Measurements from ENCODE around the gene IGFL4. TPM values are rescaled to one million over a fixed set of nuclear protein-coding genes. Genes with fewer than 3 reads are reported as not detected.

The IGFL4 gene
- not detected for total RNA-seq

DNA sequence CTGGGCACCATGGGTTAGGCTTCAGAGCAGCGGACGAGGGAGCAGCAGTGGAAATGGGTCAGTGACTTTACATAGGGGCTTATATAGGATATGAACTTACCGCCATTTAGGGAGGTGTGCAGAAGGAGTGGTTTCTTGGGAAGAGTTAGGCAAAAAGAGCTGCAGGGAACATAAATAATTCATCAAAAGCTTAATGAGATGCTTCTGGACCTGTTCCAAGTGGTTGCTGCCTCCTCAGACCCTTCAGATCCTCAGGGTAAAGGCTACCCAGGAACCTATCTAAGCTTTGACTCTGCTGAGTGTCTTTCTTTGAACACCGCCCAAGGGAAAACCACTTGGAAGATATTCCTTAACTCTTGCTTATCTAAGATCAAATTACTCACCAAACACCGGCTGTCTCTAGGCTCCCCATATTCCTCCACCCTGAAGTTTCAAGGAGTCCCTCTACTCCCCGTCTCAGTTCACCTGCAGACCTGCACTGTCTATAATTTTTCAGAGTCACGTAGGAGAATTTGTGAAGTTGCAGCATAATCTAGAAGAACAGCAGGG, at the start of gene IGFL4:
IGFL4 (minus strand) TSS at position 51 of the 549 bp plus-strand sequence; CDS start at position 11, 40 bp downstream.
- Histone ChIP-seq H3K4me1 (peaks cover 0 to 20% (median 0%) of the 10 kb centered on the region in 4 donors), H3K36me3 (no peaks in the 10 kb centered on the region), H3K4me3 (no peak within 1 kb of the TSS), H3K9me3 (no peaks in the 10 kb centered on the region), H3K27ac (no peak within 1 kb of the TSS), H3K27me3 (no peaks in the 10 kb centered on the region)
- TF ChIP-seq, protein P1, sequence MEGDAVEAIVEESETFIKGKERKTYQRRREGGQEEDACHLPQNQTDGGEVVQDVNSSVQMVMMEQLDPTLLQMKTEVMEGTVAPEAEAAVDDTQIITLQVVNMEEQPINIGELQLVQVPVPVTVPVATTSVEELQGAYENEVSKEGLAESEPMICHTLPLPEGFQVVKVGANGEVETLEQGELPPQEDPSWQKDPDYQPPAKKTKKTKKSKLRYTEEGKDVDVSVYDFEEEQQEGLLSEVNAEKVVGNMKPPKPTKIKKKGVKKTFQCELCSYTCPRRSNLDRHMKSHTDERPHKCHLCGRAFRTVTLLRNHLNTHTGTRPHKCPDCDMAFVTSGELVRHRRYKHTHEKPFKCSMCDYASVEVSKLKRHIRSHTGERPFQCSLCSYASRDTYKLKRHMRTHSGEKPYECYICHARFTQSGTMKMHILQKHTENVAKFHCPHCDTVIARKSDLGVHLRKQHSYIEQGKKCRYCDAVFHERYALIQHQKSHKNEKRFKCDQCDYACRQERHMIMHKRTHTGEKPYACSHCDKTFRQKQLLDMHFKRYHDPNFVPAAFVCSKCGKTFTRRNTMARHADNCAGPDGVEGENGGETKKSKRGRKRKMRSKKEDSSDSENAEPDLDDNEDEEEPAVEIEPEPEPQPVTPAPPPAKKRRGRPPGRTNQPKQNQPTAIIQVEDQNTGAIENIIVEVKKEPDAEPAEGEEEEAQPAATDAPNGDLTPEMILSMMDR (IDR thresholded peaks at IDR 0.05), result no peak
- DNase-seq, result no peak

DNA sequence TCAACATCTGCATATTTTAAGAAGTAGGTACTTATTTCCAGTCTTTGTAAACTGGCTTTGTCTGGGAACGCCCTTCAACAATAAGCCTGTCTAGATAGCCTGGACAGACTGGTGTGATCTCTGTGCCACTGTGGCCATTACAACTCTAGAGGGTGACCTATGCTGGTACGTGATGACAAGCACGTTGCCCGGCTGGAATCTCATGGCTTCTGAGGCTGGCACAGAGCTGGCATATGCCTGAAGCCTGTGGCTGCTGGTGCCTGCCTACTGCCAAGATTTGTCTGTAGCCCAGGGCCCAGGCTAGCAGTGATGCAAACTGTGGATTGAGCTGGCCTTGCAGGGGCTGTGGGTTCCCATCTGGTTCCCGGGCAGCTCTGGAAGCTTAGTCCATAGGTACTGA, 49.6 kb upstream of the IGFL4 start:
- no peaks in the 10 kb centered on the region for H3K27me3 ChIP-seq
- no peak overlapping the region for H3K27ac ChIP-seq
- TF ChIP-seq, protein P1 (IDR thresholded peaks at IDR 0.05), result no peak
- TF ChIP-seq POLR2A (IDR thresholded peaks at IDR 0.05), result no peak

DNA sequence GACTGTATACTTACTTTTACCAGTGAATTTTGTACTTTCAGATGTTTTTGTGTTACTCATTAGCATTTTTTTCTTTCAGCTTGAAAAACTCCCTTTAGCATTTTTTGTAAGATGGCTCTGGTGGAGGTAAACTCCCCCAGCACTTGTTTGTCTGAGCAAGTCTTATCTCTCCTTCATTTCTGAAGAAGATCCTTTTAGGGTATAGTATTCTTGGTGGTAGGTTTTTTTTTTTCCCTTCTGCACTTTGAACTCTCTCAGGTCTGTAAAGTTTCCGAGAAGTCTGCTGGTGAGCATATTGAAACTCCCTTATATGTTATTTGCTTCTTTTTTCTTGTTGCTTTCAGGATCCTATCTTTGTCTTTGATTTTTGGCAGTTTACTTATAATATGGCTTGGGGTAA, 48.6 kb upstream of the IGFL4 start:
- DNase-seq, result no peak
- Histone ChIP-seq H3K4me3 (no peak overlapping the region), H3K27me3 (no peaks in the 10 kb centered on the region), H3K27ac (no peak overlapping the region), H3K4me1 (no peaks in the 10 kb centered on the region), H3K36me3 (no peaks in the 10 kb centered on the region), H3K9me3 (peaks cover 0 to 6% (median 2%) of the 10 kb centered on the region in 4 donors)
- TF ChIP-seq, protein P1 (IDR thresholded peaks at IDR 0.05), result no peak
- no peak for TF ChIP-seq POLR2A (IDR thresholded peaks at IDR 0.05)

More for the DNA sequence above, 49.6 kb upstream of the IGFL4 start:
- Histone ChIP-seq H3K9me3 (peaks cover 0 to 6% (median 2%) of the 10 kb centered on the region in 4 donors), H3K36me3 (no peaks in the 10 kb centered on the region), H3K4me1 (no peaks in the 10 kb centered on the region), H3K4me3 (no peak overlapping the region)
- DNase-seq, result no peak

DNA sequence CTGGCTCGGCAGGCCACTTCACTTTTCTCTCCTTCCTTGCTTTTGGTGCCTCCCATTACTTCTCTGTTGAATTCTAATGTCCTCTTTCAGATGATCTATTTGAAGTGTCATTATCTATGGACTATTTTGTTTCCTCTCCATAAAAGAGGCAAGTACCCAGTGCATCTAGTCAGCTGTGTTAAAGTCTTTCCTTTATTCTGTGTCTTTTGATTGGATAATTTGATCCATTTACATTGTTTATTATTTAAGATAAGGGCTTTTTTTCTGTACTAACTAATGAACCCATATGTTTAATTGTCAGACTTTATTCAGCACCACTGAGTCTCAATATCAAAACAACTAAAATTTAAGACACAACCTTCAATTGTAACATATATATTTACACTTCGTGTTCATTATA, 47.3 kb upstream of the IGFL4 start:
- Histone ChIP-seq H3K27ac (no peak overlapping the region), H3K27me3 (no peaks in the 10 kb centered on the region)

DNA sequence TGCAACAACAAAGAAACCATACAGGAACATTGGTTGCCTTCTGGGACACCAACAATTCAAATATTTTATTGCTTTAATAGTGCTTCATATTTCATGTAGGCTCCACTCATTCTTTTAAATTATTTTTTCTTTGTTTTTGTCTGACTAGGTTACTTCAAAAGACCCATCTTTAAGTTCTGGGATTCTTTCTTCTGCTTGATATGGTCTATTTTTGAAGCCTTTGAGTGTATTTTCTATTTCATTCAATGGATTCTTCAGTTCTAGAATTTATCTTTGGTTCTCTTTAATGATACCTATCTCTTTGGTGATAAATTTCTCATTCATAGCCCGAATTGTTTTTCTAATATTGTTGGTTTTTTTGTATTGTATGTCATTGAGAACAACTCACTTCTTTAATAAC, 45.1 kb upstream of the IGFL4 start:
- Histone ChIP-seq H3K4me3 (no peak overlapping the region), H3K4me1 (no peaks in the 10 kb centered on the region), H3K9me3 (peaks cover 0 to 6% (median 2%) of the 10 kb centered on the region in 4 donors), H3K36me3 (no peaks in the 10 kb centered on the region), H3K27me3 (no peaks in the 10 kb centered on the region), H3K27ac (no peak overlapping the region)
- DNase-seq, result no peak
- TF ChIP-seq, protein P1 (IDR thresholded peaks at IDR 0.05), result no peak
- no peak for TF ChIP-seq POLR2A (IDR thresholded peaks at IDR 0.05)

More for the DNA sequence above, 47.3 kb upstream of the IGFL4 start:
- no peaks in the 10 kb centered on the region for H3K4me1 ChIP-seq
- H3K4me3 ChIP-seq, result no peak overlapping the region
- no peaks in the 10 kb centered on the region for H3K36me3 ChIP-seq
- H3K9me3 ChIP-seq, result peaks cover 0 to 6% (median 2%) of the 10 kb centered on the region in 4 donors
- no peak for DNase-seq
- TF ChIP-seq, protein P1 (IDR thresholded peaks at IDR 0.05), result no peak
- no peak for TF ChIP-seq POLR2A (IDR thresholded peaks at IDR 0.05)

DNA sequence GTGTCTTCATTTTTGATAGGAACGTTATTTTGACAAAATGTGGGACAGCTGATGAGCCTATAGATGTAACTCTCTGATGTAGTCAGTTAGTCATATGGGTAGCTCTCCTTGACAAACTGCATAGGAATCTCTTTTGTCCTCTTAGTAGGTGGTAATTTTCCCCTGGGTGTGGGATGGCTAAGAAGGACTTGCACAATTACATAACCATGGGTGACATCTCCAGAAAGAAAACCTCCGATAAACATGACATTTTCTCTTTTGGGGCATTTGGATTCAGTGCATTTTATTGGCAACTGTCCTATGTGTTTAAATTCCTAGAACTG, 41.9 kb upstream of the IGFL4 start:
- Histone ChIP-seq H3K36me3 (no peaks in the 10 kb centered on the region), H3K4me3 (no peak overlapping the region), H3K4me1 (no peaks in the 10 kb centered on the region), H3K9me3 (peaks cover 0 to 6% (median 2%) of the 10 kb centered on the region in 4 donors), H3K27me3 (no peaks in the 10 kb centered on the region), H3K27ac (no peak overlapping the region)
- no peak for DNase-seq
- no peak for TF ChIP-seq POLR2A (IDR thresholded peaks at IDR 0.05)
- TF ChIP-seq, protein P1 (IDR thresholded peaks at IDR 0.05), result no peak
